ENCODE data around the gene DYNC1I1.

DYNC1I1 gene

GRCh38 chr7:95951997-95952795 lies 179.8 kb downstream of the DYNC1I1 start:
- in situ Hi-C loops (cut with MboI; ENCODE audit: low sequenced_read_pairs) = no loop called here

GRCh38 chr7:95952851-95953250 lies 180.5 kb downstream of the DYNC1I1 start:
- in situ Hi-C loops (cut with MboI; ENCODE audit: low sequenced_read_pairs) = no loop called here

- in situ Hi-C loops (cut with MboI; ENCODE audit: low sequenced_read_pairs) = no loop called here
These were observed 183.4 kb downstream of the DYNC1I1 start for GRCh38 chr7:95955748-95956147.

DNA sequence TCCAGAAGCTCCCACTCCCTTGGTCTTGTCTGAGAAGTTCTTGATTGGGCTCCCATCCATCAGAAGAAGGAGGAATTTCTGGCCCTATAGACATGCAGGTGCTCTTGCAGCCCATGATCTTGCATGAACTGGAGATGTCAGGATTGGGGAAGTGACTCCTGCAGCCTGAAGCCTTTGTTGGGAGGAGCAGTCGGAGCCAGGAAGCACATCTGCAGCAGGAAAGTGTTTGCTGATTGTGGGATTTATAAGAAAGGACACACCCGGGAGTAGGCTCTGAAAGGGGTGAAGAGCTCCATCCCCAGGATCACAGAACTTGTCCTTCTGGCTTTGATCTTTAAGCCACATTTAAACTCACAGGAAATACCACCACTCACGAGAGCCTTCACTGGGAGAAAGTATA lies 185.2 kb downstream of the DYNC1I1 start:
- in situ Hi-C loops (cut with MboI; ENCODE audit: low sequenced_read_pairs) = no loop called here

DNA sequence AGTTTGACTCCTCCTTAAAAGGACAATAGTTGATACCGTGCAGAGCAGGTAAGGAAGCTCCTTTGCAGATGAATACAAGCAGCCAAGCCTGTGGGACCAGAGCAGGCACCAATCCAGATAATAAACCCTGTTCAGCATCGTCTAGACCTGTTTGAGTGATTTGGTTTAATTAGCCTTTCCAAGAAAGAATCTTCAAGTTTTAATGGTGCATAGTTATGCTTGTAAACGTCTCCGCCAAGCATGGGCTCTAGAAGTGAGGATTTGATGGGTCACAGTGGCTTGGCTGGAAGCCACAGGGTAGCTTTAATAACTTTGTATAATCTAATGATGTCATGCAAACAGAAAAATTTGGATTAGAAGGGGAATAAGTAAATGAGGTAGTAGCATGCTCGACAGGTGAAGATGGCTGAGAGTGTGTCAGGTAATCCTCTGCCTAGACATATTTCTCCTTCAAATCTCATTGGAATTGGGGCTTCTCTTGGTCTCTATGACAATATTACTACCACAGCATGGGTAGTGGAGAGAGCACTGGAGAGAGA lies 188.4 kb downstream of the DYNC1I1 start:
- in situ Hi-C loops (cut with MboI; ENCODE audit: low sequenced_read_pairs) = no loop called here

DNA sequence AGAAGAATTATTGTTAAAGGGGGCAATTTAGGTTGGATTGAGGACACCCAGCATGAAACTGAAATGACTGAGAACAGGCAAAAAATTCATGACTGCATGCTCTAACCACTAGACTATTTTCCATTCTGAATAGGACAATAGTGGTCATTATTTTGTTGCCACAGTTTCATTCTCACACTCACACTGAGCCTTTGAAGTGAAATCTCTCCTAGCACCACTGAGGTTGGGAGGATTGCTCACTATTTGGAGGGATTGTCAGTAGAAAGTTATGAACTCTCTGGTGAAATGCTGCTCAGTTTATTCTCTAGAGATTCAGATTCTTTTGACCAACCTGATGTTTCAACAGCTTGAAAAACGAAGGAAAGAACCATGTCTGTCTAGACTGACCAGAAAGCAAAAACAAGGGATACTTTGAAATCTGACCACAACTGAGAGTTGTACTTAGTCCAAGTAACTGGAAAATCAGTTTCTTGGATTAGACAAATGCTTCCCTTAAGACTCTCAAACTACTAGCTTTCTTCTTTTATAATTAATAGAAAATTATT lies 191.2 kb downstream of the DYNC1I1 start:
- in situ Hi-C loops (cut with MboI; ENCODE audit: low sequenced_read_pairs) = no loop called here

- in situ Hi-C loops (cut with MboI; ENCODE audit: low sequenced_read_pairs) = no loop called here
These were observed 199.4 kb downstream of the DYNC1I1 start for GRCh38 chr7:95971716-95972115.

DNA sequence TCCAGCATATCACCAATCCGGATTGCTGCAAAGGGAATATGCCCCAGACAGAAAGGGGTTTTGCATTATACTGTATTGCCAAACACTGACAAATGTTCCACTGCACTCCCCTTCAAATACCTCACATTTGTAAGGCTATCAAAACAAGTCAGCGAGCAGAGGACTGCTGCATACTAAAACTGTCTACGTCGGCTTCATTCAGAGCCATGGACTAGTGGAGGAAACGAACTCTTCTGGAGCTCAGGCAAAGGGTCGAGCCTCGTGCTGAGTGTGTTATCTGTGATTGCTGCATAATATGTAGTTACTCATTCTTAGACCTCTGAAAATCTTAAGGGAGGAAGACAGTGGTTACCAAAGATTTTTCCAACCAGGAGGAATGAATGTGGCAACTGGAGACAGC lies 200.2 kb downstream of the DYNC1I1 start:
- in situ Hi-C loops (cut with MboI; ENCODE audit: low sequenced_read_pairs) = no loop called here

GRCh38 chr7:95974108-95974507 lies 201.8 kb downstream of the DYNC1I1 start:
- in situ Hi-C loops (cut with MboI; ENCODE audit: low sequenced_read_pairs) = no loop called here

DNA sequence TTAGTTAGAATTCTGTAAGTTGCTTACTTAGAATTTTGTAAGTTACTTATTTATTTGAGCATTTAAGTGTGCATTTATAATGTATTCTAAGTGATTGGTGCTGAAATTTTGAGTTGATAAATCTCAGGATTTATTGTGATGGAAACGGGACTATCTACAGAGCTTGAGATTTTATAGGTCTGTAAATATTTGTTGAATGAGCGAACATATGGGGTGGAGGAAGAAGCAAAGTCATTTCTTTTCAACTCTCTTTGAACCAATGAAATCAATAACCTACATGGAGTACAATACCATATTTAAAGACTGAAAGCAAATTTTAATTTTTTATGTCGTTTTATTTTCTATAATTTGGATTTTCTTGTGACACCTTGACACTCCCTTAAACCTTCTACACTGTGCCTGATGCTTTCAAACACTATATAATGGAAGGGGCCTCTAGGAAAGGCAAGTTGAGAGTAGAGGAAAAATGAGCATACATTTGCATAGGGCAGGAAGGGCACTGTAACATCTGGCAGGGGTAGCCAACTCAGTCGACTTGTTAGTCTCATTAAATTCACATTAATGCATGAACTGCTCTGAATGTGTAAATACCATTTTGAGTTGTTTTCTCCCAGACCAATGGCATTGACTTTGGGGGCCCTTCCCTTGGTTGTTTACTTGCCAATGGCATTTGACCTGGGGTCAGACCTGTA lies 204.2 kb downstream of the DYNC1I1 start:
- in situ Hi-C loops (cut with MboI; ENCODE audit: low sequenced_read_pairs) = no loop called here

DNA sequence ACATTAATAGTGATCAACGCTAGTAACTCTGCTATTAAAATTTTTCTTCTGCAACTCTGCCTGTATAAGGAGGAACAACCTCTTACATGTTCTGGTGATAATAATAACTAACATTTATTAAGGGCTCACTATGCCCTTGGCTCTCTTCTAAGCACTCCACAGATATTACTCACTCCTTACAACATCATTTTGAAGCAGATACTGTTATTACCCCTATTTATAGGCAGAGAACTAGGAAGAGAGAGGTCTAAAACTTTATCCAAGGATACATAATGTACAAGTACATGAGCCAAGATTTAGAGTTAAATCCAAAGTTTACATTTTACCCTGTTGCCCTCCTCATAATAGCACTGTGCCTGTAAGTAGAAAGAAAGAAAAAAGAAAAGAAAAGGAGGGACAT lies 205.6 kb downstream of the DYNC1I1 start:
- in situ Hi-C loops (cut with MboI; ENCODE audit: low sequenced_read_pairs) = no loop called here

GRCh38 chr7:95980167-95980566 lies 207.8 kb downstream of the DYNC1I1 start:
- in situ Hi-C loops (cut with MboI; ENCODE audit: low sequenced_read_pairs) = no loop called here

GRCh38 chr7:95980706-95981105 lies 208.4 kb downstream of the DYNC1I1 start:
- in situ Hi-C loops (cut with MboI; ENCODE audit: low sequenced_read_pairs) = no loop called here

- in situ Hi-C loops (cut with MboI; ENCODE audit: low sequenced_read_pairs) = no loop called here
These were observed 213.9 kb downstream of the DYNC1I1 start for GRCh38 chr7:95986178-95986764.

DNA sequence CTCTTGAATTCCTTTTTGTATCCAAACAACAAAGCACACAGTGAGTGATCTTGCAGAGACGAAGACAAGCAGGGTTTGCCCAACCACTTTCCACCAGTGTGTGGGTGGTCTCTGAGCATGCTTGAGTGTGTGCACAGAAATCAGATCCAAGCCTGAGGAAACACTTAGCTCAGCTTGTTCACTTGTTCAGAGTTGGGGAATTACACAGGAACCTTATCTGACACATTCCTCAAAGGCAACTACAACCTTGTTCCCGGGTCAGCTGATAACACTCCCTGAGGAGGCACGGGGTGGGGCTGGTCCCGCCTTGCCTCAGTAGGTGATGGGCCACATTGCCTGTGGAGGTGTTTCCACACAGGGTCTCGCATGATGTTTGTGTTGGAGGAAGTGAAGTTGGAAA lies 216.9 kb downstream of the DYNC1I1 start:
- in situ Hi-C loops (cut with MboI; ENCODE audit: low sequenced_read_pairs) = no loop called here

GRCh38 chr7:95993380-95993779 lies 221.0 kb downstream of the DYNC1I1 start:
- in situ Hi-C loops (cut with MboI; ENCODE audit: low sequenced_read_pairs) = no loop called here

DNA sequence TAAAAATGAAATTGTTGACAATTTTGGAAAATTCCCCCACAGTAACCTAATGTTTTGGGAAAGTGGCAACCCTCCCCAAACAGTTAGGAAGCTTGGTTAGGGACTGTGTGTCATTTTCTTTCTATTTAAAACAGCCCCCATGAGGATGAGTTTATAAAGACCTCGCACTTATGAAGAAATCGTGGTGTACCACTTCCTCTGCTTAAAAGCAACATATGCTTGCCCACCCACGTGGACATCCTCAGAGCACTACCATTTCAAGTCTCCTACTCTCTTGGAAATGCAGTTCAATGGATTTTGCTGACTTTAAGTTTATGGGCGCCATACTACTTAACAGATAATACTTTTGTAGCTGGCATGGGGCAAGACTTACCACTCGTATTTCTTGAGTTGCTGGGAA lies 223.8 kb downstream of the DYNC1I1 start:
- in situ Hi-C loops (cut with MboI; ENCODE audit: low sequenced_read_pairs) = no loop called here

- in situ Hi-C loops (cut with MboI; ENCODE audit: low sequenced_read_pairs) = no loop called here
These were observed 224.5 kb downstream of the DYNC1I1 start for GRCh38 chr7:95996886-95997285.

DNA sequence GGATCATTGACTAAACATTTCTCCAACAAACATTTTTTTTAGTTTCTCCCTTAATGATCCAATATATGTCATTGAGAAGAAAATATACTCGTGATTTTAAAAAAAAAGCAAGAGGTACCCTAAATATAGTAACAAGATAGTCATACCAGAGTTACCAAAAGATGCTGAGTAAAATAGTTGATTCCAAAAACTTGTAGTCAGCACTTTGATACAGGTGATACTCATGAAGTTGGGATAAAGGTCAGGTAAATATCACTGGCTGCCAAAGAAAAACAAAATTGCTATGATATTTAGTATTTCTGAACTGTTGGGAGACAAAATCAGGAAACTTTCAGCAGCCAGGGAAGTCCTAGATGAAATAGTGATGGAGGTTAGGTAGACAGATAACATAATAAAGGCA lies 225.3 kb downstream of the DYNC1I1 start:
- in situ Hi-C loops (cut with MboI; ENCODE audit: low sequenced_read_pairs) = no loop called here

GRCh38 chr7:95999481-95999880 lies 227.1 kb downstream of the DYNC1I1 start:
- in situ Hi-C loops (cut with MboI; ENCODE audit: low sequenced_read_pairs) = no loop called here

- in situ Hi-C loops (cut with MboI; ENCODE audit: low sequenced_read_pairs) = no loop called here
These were observed 232.2 kb downstream of the DYNC1I1 start for GRCh38 chr7:96004578-96004977.

DNA sequence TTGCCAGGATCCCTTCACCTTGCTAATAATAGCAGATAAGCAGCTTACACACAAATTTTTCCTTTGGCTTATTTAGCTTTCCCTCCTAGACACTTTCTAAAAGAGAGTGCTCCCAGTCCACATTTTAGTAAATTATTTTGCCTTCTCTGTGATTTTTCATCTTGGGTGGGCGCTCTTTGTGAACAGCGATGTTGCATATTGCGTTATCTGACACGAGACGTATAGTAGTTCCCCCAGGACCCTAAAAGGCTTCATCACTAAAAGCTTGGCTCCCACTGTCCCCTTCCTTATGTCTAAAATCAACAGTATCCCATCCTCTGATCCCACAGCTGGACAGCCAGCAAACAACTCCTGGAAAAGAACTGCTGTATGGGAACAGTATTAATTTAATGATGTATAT lies 232.9 kb downstream of the DYNC1I1 start:
- in situ Hi-C loops (cut with MboI; ENCODE audit: low sequenced_read_pairs) = no loop called here

All from HL-60/S4 (cell line).